ENCODE results near the gene C12orf56.
A peak's percentile ranks its signal among the peaks of the same experiment; 100 is the strongest.

C12orf56 gene

GRCh38 chr12:64268409-64268808, 122.1 kb downstream of the C12orf56 start:
- TF ChIP-seq YY1 (IDR thresholded peaks at IDR 0.05; ENCODE audit: low read depth) (no peak), NFIC (IDR thresholded peaks at IDR 0.05) (no peak), EP300 (IDR thresholded peaks at IDR 0.05; ENCODE audit: borderline replicate concordance) (no peak), RAD21 (IDR thresholded peaks at IDR 0.05; ENCODE audit: low read depth) (no peak), FOXM1 (IDR thresholded peaks at IDR 0.05; ENCODE audit: borderline replicate concordance, low read depth) (no peak), CEBPB (IDR thresholded peaks at IDR 0.05) (no peak), TAF1 (IDR thresholded peaks at IDR 0.05; ENCODE audit: low read depth) (no peak), REST (IDR thresholded peaks at IDR 0.05; ENCODE audit: low read depth) (no peak), ZBTB7A (IDR thresholded peaks at IDR 0.05; ENCODE audit: low read depth) (no peak), CREB1 (IDR thresholded peaks at IDR 0.05; ENCODE audit: low read depth) (no peak)

- TF ChIP-seq RAD21 (IDR thresholded peaks at IDR 0.05; ENCODE audit: low read depth) (no peak), REST (IDR thresholded peaks at IDR 0.05; ENCODE audit: low read depth) (no peak), EGR1 (IDR thresholded peaks at IDR 0.05) (no peak), MAX (IDR thresholded peaks at IDR 0.05) (no peak), NFIC (IDR thresholded peaks at IDR 0.05) (no peak), TEAD4 (IDR thresholded peaks at IDR 0.05) (no peak), USF1 (IDR thresholded peaks at IDR 0.05) (no peak), TAF1 (IDR thresholded peaks at IDR 0.05; ENCODE audit: low read depth) (no peak), ZBTB7A (IDR thresholded peaks at IDR 0.05; ENCODE audit: low read depth) (no peak), TCF12 (IDR thresholded peaks at IDR 0.05; ENCODE audit: low read depth) (no peak), YY1 (IDR thresholded peaks at IDR 0.05; ENCODE audit: low read depth) (no peak), CEBPB (IDR thresholded peaks at IDR 0.05) (no peak), FOXM1 (IDR thresholded peaks at IDR 0.05; ENCODE audit: borderline replicate concordance, low read depth) (no peak), EP300 (IDR thresholded peaks at IDR 0.05; ENCODE audit: borderline replicate concordance) (no peak), CREB1 (IDR thresholded peaks at IDR 0.05; ENCODE audit: low read depth) (no peak)
Measured at GRCh38 chr12:64265839-64266238, 124.7 kb downstream of the C12orf56 start.

- no peak for TF ChIP-seq TEAD4 (IDR thresholded peaks at IDR 0.05)
- no peak for TF ChIP-seq CREB1 (IDR thresholded peaks at IDR 0.05; ENCODE audit: low read depth)
Measured at GRCh38 chr12:64261813-64262212, 128.7 kb downstream of the C12orf56 start.

GRCh38 chr12:64258576-64258975, 132.0 kb downstream of the C12orf56 start:
- TF ChIP-seq EP300 (IDR thresholded peaks at IDR 0.05; ENCODE audit: borderline replicate concordance), result no peak
- TF ChIP-seq TCF12 (IDR thresholded peaks at IDR 0.05; ENCODE audit: low read depth), result no peak
- TF ChIP-seq MAX (IDR thresholded peaks at IDR 0.05), result no peak
- TF ChIP-seq CEBPB (IDR thresholded peaks at IDR 0.05), result no peak
- no peak for TF ChIP-seq FOXM1 (IDR thresholded peaks at IDR 0.05; ENCODE audit: borderline replicate concordance, low read depth)
- no peak for TF ChIP-seq USF1 (IDR thresholded peaks at IDR 0.05)
- no peak for TF ChIP-seq YY1 (IDR thresholded peaks at IDR 0.05; ENCODE audit: low read depth)
- no peak for TF ChIP-seq CREB1 (IDR thresholded peaks at IDR 0.05; ENCODE audit: low read depth)

GRCh38 chr12:64256166-64256800, 134.3 kb downstream of the C12orf56 start:
- TF ChIP-seq CREB1 (IDR thresholded peaks at IDR 0.05; ENCODE audit: low read depth), result no peak
- peak; percentile 98 for TF ChIP-seq RAD21 (IDR thresholded peaks at IDR 0.05; ENCODE audit: low read depth)
- no peak for TF ChIP-seq ZBTB7A (IDR thresholded peaks at IDR 0.05; ENCODE audit: low read depth)
- no peak for TF ChIP-seq TAF1 (IDR thresholded peaks at IDR 0.05; ENCODE audit: low read depth)
- TF ChIP-seq YY1 (IDR thresholded peaks at IDR 0.05; ENCODE audit: low read depth), result no peak
- no peak for TF ChIP-seq FOXM1 (IDR thresholded peaks at IDR 0.05; ENCODE audit: borderline replicate concordance, low read depth)
- no peak for TF ChIP-seq REST (IDR thresholded peaks at IDR 0.05; ENCODE audit: low read depth)
